Spleen (tissue), 7 donors: ENCODE data around the gene SLC27A1.

Experiments
- POLR2A ChIP-seq, 3 donors: fragments of 450-650 bp; IDR thresholded peaks; one replicate each; pipeline ENCODE4 v1.5.1; 2017; ENCODE audit warnings: antibody characterized with exemption in 3 of 3, mild to moderate bottlenecking in 1 of 3
- POLR2AphosphoS5 ChIP-seq, 3 donors: sonication (generic); formaldehyde crosslinking; IDR thresholded peaks; one replicate each; pipeline ENCODE4 v1.5.1; 2017; ENCODE audit warnings: antibody characterized with exemption in 3 of 3
- TF ChIP-seq, protein P1 (sequence below), 11 experiments: fragments of 200-600 bp in 7 of 11; fragments of 450-650 bp in 4 of 11; sonication (generic) in 4 of 11; IDR thresholded peaks in 8 of 11; conservative IDR thresholded peaks in 3 of 11; 1 replicate in 7 of 11; 2 replicates in 4 of 11; pipeline versions ENCODE4 v1.4.0 to v1.8.0; 2016 to 2021; ENCODE audit warnings: antibody characterized with exemption in 11 of 11, inconsistent platforms in 4 of 11, mild to moderate bottlenecking in 1 of 11
- donor health status: DM: no; HTN: no; CAD: no; lungs with moderate emphysema.
- donor health status: DM: no; HTN: no; CAD: no.
- donor health status: DM: no; HTN: no; CAD: no.

DNA sequence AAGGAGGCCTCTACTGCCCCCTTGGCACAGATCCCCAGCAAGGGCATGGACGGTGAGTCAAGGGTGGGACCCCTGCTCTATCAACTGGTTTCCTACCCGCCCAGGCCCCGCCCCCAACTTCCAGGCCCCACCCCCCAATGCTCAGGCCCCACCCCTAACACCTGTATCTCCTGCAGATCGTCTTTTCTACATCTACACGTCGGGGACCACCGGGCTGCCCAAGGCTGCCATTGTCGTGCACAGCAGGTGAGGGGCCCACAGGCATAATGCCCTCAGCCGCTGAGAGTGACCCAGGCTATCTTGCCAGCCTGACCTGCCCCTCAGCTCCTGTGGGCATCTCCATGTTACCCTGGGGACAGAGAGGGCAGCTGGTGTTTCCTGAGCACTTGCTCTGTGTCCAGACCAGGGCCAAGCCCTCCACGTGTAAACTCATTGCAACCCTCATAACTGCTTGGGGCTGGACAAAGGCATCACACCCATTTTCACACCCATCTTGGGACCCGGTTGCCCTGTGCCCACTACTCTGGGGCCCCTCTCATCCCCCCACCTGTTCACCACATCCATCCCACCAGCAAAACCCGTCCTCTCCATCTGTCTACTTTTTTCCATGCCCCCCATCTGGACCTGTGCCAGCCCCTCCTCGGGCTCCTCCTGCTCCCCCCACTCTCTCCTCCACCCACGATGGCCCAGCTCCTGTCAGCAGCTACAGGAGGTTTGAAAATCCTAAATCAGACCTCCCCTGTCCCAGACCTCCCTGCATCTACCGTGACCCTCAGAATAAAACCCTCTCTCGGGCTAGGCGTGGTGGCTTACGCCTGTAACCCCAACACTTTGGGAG is 17.2 kb downstream of the SLC27A1 start:
- TF ChIP-seq, protein P1, sequence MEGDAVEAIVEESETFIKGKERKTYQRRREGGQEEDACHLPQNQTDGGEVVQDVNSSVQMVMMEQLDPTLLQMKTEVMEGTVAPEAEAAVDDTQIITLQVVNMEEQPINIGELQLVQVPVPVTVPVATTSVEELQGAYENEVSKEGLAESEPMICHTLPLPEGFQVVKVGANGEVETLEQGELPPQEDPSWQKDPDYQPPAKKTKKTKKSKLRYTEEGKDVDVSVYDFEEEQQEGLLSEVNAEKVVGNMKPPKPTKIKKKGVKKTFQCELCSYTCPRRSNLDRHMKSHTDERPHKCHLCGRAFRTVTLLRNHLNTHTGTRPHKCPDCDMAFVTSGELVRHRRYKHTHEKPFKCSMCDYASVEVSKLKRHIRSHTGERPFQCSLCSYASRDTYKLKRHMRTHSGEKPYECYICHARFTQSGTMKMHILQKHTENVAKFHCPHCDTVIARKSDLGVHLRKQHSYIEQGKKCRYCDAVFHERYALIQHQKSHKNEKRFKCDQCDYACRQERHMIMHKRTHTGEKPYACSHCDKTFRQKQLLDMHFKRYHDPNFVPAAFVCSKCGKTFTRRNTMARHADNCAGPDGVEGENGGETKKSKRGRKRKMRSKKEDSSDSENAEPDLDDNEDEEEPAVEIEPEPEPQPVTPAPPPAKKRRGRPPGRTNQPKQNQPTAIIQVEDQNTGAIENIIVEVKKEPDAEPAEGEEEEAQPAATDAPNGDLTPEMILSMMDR (IDR thresholded peaks at IDR 0.05 in 8 of 11, conservative IDR thresholded peaks at IDR 0.05 in 3 of 11) = no peak
- TF ChIP-seq POLR2A (IDR thresholded peaks at IDR 0.05) = no peak
- no peak for TF ChIP-seq POLR2AphosphoS5 (IDR thresholded peaks at IDR 0.05)
